ENCODE data around the gene TPTE.
"Not testable (repeated sequence)": the region's sequence is repeated elsewhere in the genome, so short reads cannot be mapped to it uniquely, and the experiment has no call there.

DNA sequence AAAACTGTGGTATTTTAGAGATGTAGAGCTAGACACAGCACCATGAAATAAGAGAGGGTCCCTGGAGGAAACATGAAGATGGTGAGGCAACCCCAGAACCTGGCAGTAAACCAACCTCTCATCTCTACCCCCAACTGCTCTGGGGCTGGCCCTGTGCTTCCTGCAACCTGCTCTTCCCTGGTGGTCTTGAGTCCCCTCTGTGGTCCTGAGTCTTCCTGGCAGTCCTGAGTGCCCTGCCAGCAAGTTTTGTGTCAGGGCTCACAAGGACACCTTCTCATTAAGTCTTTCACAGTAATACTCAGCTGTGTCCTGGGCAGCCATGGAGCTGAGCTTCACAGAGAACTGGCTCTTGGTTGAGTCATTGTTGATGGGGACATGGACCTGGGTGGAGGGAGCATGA lies 118.4 kb downstream of the TPTE start:
- TF ChIP-seq, protein P1, sequence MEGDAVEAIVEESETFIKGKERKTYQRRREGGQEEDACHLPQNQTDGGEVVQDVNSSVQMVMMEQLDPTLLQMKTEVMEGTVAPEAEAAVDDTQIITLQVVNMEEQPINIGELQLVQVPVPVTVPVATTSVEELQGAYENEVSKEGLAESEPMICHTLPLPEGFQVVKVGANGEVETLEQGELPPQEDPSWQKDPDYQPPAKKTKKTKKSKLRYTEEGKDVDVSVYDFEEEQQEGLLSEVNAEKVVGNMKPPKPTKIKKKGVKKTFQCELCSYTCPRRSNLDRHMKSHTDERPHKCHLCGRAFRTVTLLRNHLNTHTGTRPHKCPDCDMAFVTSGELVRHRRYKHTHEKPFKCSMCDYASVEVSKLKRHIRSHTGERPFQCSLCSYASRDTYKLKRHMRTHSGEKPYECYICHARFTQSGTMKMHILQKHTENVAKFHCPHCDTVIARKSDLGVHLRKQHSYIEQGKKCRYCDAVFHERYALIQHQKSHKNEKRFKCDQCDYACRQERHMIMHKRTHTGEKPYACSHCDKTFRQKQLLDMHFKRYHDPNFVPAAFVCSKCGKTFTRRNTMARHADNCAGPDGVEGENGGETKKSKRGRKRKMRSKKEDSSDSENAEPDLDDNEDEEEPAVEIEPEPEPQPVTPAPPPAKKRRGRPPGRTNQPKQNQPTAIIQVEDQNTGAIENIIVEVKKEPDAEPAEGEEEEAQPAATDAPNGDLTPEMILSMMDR (IDR thresholded peaks at IDR 0.05): not testable (repeated sequence)
- TF ChIP-seq POLR2A (IDR thresholded peaks at IDR 0.05): not testable (repeated sequence)

All from testis (tissue), 2 donors.